GM21367 (cell line): ENCODE data around the gene PGA4.
"Not testable (repeated sequence)": the region's sequence is repeated elsewhere in the genome, so short reads cannot be mapped to it uniquely, and the experiment has no call there.

Experiments
- ATAC-seq: cut with Tn5 transposase; IDR thresholded peaks from one replicate; pipeline ENCODE4 v1.9.1; 2021; ENCODE audit not compliant: unreplicated experiment

The PGA4 gene

DNA sequence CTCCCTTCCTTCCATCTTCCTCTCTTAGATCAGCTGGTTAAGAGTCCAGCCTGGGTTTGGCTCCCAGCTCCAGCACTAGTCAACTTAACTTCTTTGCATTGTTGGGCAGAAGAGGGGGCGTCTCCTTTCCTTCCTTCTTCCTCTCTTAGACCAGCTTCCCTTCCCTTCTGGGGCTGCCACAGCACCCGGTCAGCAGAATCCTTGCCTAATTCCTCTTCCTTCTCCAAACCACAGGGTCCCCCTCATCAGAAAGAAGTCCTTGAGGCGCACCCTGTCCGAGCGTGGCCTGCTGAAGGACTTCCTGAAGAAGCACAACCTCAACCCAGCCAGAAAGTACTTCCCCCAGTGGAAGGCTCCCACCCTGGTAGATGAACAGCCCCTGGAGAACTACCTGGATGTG is 18.3 kb upstream of the PGA4 start:
- ATAC-seq = not testable (repeated sequence)

DNA sequence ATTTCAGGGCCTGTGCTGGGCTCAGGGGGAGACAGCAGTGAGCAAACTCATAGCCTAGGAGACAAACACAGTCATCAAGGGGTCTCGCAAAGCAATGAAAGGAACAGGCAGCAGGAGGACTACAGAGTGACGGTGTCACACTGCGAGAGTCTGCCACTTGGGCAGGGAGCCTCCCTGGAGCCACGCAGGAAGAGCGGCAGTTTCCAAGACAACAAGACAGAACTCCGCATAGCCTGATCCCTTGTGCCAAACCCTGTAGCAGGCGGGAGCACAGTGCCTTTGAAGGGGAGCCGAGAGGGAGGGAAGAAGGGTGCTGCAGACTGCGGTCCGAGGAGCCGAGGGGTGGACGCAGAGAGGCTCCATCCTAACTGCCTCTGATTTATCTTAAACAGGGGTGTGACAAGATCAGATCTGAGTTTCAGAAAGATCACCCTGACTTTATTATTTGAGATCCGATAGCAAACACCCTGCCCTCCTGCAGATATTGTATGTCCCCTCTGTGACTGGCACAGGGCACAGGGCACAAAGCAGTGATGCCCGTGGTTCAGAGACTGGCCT is 17.6 kb upstream of the PGA4 start:
- not testable (repeated sequence) for ATAC-seq

GRCh38 chr11:61207636-61208310 is 14.4 kb upstream of the PGA4 start:
- ATAC-seq = not testable (repeated sequence)

DNA sequence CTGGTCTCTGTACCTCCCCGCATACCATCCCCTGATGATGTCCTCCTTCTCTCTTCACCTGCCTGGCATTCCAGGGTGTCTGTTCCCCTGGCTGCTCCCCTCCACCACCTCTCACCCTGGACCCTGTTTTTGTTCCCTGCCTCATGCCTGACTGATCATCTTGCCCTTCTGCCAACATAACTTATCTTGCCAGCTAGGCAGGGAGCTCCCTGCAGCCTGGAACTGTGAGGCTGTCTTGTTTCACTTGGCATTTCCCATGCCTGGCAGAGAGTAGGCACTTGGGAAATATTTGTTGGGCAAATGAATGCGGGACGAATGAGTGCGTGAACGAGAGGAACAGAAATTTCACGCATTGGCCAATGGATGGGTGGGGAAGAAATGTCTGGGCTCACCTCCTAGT is 11.5 kb upstream of the PGA4 start:
- ATAC-seq = not testable (repeated sequence)

DNA sequence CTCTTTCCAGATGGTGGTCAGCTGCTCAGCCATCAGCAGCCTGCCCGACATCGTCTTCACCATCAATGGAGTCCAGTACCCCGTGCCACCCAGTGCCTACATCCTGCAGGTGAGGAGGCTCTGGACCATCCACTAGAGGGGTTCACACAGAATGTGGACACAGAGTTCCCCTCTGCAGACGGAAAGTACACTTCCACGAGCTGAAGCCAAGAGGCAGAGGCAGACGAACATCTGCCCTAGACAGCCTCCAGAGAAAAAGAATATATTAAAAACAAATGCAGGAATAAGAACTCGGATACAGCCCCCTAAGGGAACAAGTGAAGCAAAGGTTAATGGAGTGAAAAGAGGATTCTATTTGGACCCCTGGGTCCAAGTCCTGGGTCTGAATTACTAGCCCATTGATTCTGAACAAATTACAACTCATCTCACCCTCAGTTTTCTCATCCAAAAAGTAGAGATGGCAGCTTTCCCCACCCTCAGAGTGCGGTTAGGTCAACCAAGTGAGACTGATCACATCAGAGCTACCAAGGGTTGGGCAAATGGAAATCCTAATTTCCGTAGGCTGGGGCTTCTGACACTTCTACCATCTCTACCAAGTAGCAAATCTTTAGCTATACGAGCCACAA is 10.7 kb upstream of the PGA4 start:
- ATAC-seq = not testable (repeated sequence)

GRCh38 chr11:61212202-61212601 is 9.9 kb upstream of the PGA4 start:
- not testable (repeated sequence) for ATAC-seq

- not testable (repeated sequence) for ATAC-seq
Measured at GRCh38 chr11:61213711-61214324, 8.3 kb upstream of the PGA4 start.

DNA sequence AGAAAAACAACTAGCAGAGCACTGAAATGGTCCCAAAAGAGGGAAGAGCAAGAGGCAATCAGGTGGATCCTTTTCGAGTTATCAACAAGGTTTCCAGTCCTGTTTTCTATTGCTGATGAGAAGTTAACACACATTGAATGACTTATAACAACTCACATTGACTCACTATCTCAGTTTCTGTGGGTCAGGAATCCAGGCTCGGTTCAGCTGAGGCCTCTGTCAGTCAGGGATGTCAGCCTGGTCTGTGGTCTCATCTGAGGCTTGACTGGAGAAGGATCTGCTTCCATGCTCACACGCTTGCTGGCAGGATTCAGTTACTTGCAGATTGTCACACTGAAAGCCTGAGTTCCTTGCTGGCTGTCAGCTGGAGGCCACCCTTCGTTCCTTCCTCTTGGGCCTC is 3.8 kb upstream of the PGA4 start:
- not testable (repeated sequence) for ATAC-seq

DNA sequence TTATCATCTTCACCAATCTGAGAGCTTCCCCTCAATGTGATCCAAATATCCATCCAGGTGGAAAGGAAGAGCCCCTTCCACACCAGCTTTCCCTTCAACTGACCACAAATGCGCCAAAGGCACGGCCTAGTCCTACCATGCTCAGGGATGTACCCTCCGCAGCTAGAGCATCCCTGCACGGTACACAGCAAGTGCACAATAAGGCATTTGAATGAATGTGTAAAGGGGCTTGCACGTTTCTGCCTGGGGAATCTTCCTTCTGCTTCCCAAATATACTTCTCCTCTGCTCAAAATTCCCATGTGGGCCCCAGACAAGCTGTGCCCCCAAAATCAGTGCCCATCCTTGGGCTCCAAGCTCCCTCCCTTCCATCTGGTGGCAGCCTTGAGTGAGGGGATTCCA is 3.1 kb upstream of the PGA4 start:
- not testable (repeated sequence) for ATAC-seq

GRCh38 chr11:61222692-61223091 is 545 bp downstream of the PGA4 start:
- ATAC-seq = not testable (repeated sequence)

- not testable (repeated sequence) for ATAC-seq
Measured at GRCh38 chr11:61226457-61227137, 4.5 kb downstream of the PGA4 start.

GRCh38 chr11:61229458-61229857 is 7.3 kb downstream of the PGA4 start:
- not testable (repeated sequence) for ATAC-seq

- not testable (repeated sequence) for ATAC-seq
Measured at GRCh38 chr11:61231033-61231432, 8.9 kb downstream of the PGA4 start.

GRCh38 chr11:61231585-61231984 is 9.4 kb downstream of the PGA4 start:
- ATAC-seq = not testable (repeated sequence)

DNA sequence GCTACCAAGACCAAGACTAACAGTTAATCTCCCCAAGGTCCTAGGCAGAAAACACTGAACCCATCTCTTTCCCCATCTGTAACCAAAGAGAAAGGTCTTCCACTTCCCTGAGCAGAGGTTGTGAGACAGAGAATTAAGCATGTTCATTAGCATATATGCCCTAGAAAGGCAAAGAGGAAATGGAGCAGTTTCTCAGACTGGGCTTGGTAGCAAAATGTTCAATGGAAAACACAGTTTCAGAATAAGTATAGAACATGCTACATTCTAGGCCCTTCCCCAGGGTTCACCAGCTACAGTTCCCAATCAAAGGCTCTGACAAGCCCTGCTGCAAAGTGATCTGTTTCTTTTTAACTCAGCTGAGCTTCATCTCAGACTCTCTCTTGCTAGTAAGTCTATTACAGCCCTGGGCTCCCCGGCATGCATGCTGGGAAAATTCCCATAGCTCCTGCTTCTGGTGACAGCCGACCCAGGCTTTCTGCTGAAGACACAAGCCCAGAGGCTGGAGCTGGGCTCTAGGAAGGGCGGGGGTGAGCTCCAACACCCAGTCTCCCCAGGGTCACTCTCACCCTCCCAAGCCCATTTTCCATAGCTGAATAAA is 10.5 kb downstream of the PGA4 start:
- ATAC-seq = not testable (repeated sequence)

GRCh38 chr11:61237130-61237529 is 15.0 kb downstream of the PGA4 start:
- ATAC-seq = not testable (repeated sequence)

GRCh38 chr11:61240288-61240687 is 18.1 kb downstream of the PGA4 start:
- not testable (repeated sequence) for ATAC-seq

- not testable (repeated sequence) for ATAC-seq
Measured at GRCh38 chr11:61240875-61241274, 18.7 kb downstream of the PGA4 start, which contains the start of gene PGA5. PGA5 (plus strand) TSS chr11:61241175; CDS start chr11:61241227, 52 bp downstream.

- ATAC-seq = not testable (repeated sequence)
Measured at GRCh38 chr11:61241526-61241925, 19.4 kb downstream of the PGA4 start.

DNA sequence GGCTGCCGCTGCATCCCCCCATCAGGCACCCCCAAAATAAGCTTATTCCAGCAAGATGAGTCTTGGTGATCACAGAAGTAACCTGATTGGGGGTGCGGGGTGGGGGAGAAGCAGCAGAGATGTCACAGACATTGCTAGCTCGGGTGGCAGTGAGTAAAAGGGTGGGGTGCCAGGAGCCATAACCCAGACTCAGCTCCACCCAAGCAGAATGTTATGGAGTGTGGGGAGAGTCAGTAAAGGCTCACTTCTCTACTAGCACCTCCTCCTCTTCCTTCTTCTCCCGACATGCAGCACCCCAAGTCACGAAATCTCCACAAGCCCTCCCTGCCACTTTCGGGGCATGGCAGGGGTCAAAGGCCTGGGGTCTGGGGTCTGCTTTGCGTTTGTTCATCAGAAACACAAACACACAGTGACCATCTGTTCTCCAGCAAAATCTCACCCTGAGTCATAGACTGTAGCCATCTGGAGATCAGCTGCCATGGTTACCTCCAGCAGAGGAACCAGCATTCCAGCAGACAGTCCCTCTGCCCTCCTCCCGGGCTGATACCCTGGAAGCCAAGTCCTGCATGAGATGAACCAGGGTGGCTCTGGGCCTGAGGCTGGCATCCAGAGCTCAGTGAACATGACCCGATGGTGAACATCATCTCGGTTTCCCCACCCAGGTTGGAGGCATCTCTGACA is 23.3 kb downstream of the PGA4 start:
- ATAC-seq = not testable (repeated sequence)
